ENCODE data around the gene PLD6. TPM values are rescaled to one million over a fixed set of nuclear protein-coding genes. Genes with fewer than 3 reads are reported as not detected.
"Not testable (repeated sequence)": the region's sequence is repeated elsewhere in the genome, so short reads cannot be mapped to it uniquely, and the experiment has no call there.

Gene PLD6, protein sequence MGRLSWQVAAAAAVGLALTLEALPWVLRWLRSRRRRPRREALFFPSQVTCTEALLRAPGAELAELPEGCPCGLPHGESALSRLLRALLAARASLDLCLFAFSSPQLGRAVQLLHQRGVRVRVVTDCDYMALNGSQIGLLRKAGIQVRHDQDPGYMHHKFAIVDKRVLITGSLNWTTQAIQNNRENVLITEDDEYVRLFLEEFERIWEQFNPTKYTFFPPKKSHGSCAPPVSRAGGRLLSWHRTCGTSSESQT
- 0.24 and 0.97 TPM in 2 replicates for total RNA-seq
- 0.63 and 0.79 TPM in 2 replicates for polyA plus RNA-seq

DNA sequence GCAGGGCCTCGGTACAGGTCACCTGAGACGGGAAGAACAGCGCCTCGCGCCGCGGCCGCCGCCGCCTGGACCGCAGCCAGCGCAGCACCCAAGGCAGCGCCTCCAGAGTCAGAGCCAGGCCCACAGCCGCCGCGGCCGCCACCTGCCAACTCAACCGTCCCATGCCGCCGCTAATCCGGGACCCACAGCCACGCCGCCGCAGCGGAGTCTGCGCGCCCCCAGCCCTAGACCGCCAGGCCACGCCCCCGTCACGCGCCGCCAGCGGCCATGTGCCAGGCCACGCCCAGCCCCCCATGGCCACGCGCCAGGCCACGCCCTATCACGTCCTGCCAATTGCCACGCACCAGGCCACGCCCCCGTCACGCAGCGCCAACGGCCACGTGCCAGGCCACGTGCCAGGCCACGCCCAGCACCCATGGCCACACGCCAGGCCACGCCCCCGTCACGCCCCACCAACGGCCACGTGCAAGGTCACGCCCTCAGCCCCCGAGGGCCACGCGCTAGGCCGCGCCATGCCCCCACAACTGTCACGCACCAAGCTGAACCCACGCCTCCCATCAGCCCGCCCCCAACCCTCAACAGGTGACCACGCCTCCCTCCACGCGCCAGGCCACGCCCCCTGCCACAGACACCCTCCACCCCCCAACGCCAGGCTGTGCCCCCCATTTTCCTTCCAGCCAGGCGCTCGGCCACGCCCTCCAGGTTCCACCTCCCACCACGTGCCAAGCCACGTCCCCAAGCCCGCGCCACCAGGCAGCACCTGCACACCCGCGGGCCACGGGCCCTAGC, at the start of gene PLD6:
Gene PLD6 (minus strand): TSS at position 210 of the 789 bp plus-strand sequence. CDS start 47 bp downstream, at position 163.
- 98% methylated on average over 35 of the region's 78 CpGs for WGBS (ENCODE audit: low lambda C conversion rate, missing lambda C conversion rate)
- Histone ChIP-seq H4K20me1 (ENCODE audit: insufficient read depth, poor library complexity, severe bottlenecking) (no peaks in the 10 kb centered on the region), H3K27me3 (no peaks in the 10 kb centered on the region), H3K9me2 (replicated peaks; ENCODE audit: insufficient read depth) (no peaks in the 10 kb centered on the region), H3K4me2 (no peak within 1 kb of the TSS), H3K9me3 (ENCODE audit: low read depth) (no peaks in the 10 kb centered on the region), H3K4me1 (ENCODE audit: insufficient read depth) (no peaks in the 10 kb centered on the region), H3K4me3 (no peak within 1 kb of the TSS), H2AFZ (no peak within 1 kb of the TSS), H3K36me3 (replicated peaks; ENCODE audit: insufficient read depth, low read depth) (no peaks in the 10 kb centered on the region), H3K79me2 (no peaks in the 10 kb centered on the region), H3K27ac (no peak within 1 kb of the TSS)
- no peak for DNase-seq (ENCODE audit: low spot score)
- TF ChIP-seq, protein P1, sequence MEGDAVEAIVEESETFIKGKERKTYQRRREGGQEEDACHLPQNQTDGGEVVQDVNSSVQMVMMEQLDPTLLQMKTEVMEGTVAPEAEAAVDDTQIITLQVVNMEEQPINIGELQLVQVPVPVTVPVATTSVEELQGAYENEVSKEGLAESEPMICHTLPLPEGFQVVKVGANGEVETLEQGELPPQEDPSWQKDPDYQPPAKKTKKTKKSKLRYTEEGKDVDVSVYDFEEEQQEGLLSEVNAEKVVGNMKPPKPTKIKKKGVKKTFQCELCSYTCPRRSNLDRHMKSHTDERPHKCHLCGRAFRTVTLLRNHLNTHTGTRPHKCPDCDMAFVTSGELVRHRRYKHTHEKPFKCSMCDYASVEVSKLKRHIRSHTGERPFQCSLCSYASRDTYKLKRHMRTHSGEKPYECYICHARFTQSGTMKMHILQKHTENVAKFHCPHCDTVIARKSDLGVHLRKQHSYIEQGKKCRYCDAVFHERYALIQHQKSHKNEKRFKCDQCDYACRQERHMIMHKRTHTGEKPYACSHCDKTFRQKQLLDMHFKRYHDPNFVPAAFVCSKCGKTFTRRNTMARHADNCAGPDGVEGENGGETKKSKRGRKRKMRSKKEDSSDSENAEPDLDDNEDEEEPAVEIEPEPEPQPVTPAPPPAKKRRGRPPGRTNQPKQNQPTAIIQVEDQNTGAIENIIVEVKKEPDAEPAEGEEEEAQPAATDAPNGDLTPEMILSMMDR (IDR thresholded peaks at IDR 0.05; ENCODE audit: poor library complexity) = no peak
- TF ChIP-seq EZH2phosphoT487 (IDR thresholded peaks at IDR 0.05; ENCODE audit: low read depth, severe bottlenecking, unreplicated experiment) (no peak), EZH2 (IDR thresholded peaks at IDR 0.05; ENCODE audit: borderline replicate concordance) (no peak)

DNA sequence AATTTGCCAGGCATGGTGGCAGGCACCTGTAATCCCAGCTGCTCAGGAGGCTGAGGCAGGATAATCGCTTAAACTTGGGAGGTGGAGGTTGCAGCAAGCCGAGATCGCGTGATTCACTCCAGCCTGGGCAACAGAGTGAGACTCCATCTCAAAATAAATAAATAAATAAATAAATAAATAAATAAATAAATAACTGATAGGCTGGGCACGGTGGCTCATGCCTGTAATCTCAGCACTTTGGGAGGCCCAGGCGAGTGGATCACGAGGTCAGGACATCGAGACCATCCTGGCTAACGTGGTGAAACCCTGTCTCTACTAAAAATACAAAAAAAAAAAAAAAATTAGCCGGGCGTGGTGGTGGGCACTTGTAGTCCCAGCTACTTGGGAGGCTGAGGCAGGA, 49.6 kb upstream of the PLD6 start:
- H3K9me2 ChIP-seq (replicated peaks; ENCODE audit: insufficient read depth); H3K36me3 ChIP-seq (replicated peaks; ENCODE audit: insufficient read depth, low read depth); H3K27me3 ChIP-seq; H3K4me1 ChIP-seq (ENCODE audit: insufficient read depth); H3K4me3 ChIP-seq; H3K27ac ChIP-seq; DNase-seq (ENCODE audit: low spot score); H2AFZ ChIP-seq; H3K79me2 ChIP-seq; H3K4me2 ChIP-seq; H4K20me1 ChIP-seq (ENCODE audit: insufficient read depth, poor library complexity, severe bottlenecking); H3K9me3 ChIP-seq (ENCODE audit: low read depth): not testable (repeated sequence)
- WGBS (ENCODE audit: low lambda C conversion rate, missing lambda C conversion rate) = 90% methylated on average over 11 of the region's 11 CpGs

DNA sequence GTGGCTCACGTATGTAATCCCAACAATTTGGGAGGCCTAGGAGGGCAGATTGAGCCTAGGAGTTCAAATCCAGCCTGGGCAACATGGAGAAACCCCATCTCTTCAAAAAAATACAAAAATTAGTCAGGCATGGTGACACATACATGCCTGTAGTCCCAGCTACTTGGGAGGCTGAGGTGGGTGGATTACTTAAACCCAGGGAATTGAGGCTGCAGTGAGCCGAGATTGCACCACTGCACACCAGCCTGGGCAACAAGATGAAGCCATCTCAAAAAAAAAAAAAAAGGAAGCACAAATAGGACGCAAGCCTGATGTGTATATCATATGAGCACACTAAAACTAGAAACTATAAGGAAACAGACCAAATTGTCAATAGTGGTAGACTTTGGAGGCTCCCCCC, 47.9 kb upstream of the PLD6 start:
- Histone ChIP-seq H3K27ac (no peak overlapping the region), H3K4me2 (no peak overlapping the region), H3K4me3 (no peak overlapping the region), H2AFZ (no peak overlapping the region), H3K9me3 (ENCODE audit: low read depth) (no peaks in the 10 kb centered on the region), H4K20me1 (ENCODE audit: insufficient read depth, poor library complexity, severe bottlenecking) (no peaks in the 10 kb centered on the region), H3K79me2 (no peaks in the 10 kb centered on the region), H3K27me3 (no peaks in the 10 kb centered on the region), H3K36me3 (replicated peaks; ENCODE audit: insufficient read depth, low read depth) (no peaks in the 10 kb centered on the region), H3K9me2 (replicated peaks; ENCODE audit: insufficient read depth) (no peaks in the 10 kb centered on the region), H3K4me1 (ENCODE audit: insufficient read depth) (no peaks in the 10 kb centered on the region)
- DNase-seq (ENCODE audit: low spot score) = no peak
- 89% methylated on average over 3 of the region's 3 CpGs for WGBS (ENCODE audit: low lambda C conversion rate, missing lambda C conversion rate)
- TF ChIP-seq EZH2phosphoT487 (IDR thresholded peaks at IDR 0.05; ENCODE audit: low read depth, severe bottlenecking, unreplicated experiment) (no peak), EZH2 (IDR thresholded peaks at IDR 0.05; ENCODE audit: borderline replicate concordance) (no peak)
- TF ChIP-seq, protein P1 (IDR thresholded peaks at IDR 0.05; ENCODE audit: poor library complexity) = no peak

GRCh38 chr17:17253406-17253805, 47.3 kb upstream of the PLD6 start:
- no peaks in the 10 kb centered on the region for H3K36me3 ChIP-seq (replicated peaks; ENCODE audit: insufficient read depth, low read depth)
- TF ChIP-seq, protein P1 (IDR thresholded peaks at IDR 0.05; ENCODE audit: poor library complexity) = no peak
- no peak for TF ChIP-seq EZH2 (IDR thresholded peaks at IDR 0.05; ENCODE audit: borderline replicate concordance)
- TF ChIP-seq EZH2phosphoT487 (IDR thresholded peaks at IDR 0.05; ENCODE audit: low read depth, severe bottlenecking, unreplicated experiment) = no peak
- H3K4me2 ChIP-seq = no peak overlapping the region
- H4K20me1 ChIP-seq (ENCODE audit: insufficient read depth, poor library complexity, severe bottlenecking) = no peaks in the 10 kb centered on the region
- H3K27me3 ChIP-seq = no peaks in the 10 kb centered on the region
- no peaks in the 10 kb centered on the region for H3K9me3 ChIP-seq (ENCODE audit: low read depth)
- no peaks in the 10 kb centered on the region for H3K9me2 ChIP-seq (replicated peaks; ENCODE audit: insufficient read depth)
- no peak overlapping the region for H3K27ac ChIP-seq
- no peak overlapping the region for H3K4me3 ChIP-seq
- H3K4me1 ChIP-seq (ENCODE audit: insufficient read depth) = no peaks in the 10 kb centered on the region
- 94% methylated on average over 3 of the region's 3 CpGs for WGBS (ENCODE audit: low lambda C conversion rate, missing lambda C conversion rate)
- no peaks in the 10 kb centered on the region for H3K79me2 ChIP-seq
- no peak overlapping the region for H2AFZ ChIP-seq
- no peak for DNase-seq (ENCODE audit: low spot score)
